Neuron (in vitro differentiated cells): Measurements from ENCODE around the gene GIMAP5.

ENCODE experiments used
- H2AFZ ChIP-seq: one replicate; pipeline ENCODE4 v1.6.1; 2013; ENCODE audit warnings: low read depth, mild to moderate bottlenecking, inconsistent platforms, low read length, moderate library complexity
- H3K27me3 ChIP-seq: one replicate; pipeline ENCODE4 v1.6.1; 2013; ENCODE audit warnings: low read length; ENCODE audit not compliant: insufficient read depth
- H3K36me3 ChIP-seq: one replicate; pipeline ENCODE4 v1.6.1; 2013; ENCODE audit warnings: low read length; ENCODE audit not compliant: insufficient read depth
- H3K4me1 ChIP-seq: one replicate; pipeline ENCODE4 v1.6.1; 2013; ENCODE audit warnings: low read length; ENCODE audit not compliant: insufficient read depth
- H3K4me3 ChIP-seq: 2 replicates; pipeline ENCODE4 v1.5.1; 2013; ENCODE audit warnings: mild to moderate bottlenecking, low read length, moderate library complexity
- H3K9me3 ChIP-seq: one replicate; pipeline ENCODE4 v1.6.1; 2013; ENCODE audit warnings: low read length

GIMAP5 gene

DNA sequence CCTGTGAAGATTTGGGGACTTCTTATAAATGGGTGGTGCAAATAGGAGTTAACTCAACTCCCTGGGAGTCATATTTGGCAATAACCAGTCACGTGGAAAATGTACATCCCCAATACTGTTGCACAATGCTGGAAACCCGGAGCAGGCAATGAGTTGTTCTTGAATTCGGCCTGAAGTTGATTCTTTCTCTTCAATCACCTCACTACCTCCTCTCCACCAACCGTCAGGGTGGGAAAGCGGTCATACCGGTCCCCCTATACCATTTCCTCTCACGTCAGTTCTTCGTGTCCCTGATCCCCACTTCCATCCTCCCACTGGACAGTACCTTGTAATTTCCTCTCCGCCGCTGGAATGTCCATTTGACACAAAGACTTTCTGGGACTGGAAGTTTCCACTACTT, 2.8 kb downstream of the GIMAP5 start:
- no peak overlapping the region for H2AFZ ChIP-seq
- no peaks in the 10 kb centered on the region for H3K9me3 ChIP-seq
- H3K36me3 ChIP-seq, result no peaks in the 10 kb centered on the region
- H3K4me1 ChIP-seq, result peaks cover 6% of the 10 kb centered on the region
- peaks cover 4% of the 10 kb centered on the region for H3K27me3 ChIP-seq
- no peak overlapping the region for H3K4me3 ChIP-seq

DNA sequence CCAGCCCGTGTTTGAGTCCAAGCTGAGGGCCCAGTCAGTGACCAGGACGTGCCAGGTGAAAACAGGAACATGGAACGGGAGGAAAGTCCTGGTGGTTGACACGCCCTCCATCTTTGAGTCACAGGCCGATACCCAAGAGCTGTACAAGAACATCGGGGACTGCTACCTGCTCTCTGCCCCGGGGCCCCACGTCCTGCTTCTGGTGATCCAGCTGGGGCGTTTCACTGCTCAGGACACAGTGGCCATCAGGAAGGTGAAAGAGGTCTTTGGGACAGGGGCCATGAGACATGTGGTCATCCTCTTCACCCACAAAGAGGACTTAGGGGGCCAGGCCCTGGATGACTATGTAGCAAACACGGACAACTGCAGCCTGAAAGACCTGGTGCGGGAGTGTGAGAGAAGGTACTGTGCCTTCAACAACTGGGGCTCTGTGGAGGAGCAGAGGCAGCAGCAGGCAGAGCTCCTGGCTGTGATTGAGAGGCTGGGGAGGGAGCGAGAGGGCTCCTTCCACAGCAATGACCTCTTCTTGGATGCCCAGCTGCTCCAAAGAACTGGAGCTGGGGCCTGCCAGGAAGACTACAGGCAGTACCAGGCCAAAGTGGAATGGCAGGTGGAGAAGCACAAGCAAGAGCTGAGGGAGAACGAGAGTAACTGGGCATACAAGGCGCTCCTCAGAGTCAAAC, 5.2 kb downstream of the GIMAP5 start:
- peaks cover 4% of the 10 kb centered on the region for H3K27me3 ChIP-seq
- H2AFZ ChIP-seq, result no peak overlapping the region
- H3K9me3 ChIP-seq, result no peaks in the 10 kb centered on the region

GRCh38 chr7:150744041-150744656, 6.9 kb downstream of the GIMAP5 start:
- no peaks in the 10 kb centered on the region for H3K9me3 ChIP-seq
- no peaks in the 10 kb centered on the region for H3K27me3 ChIP-seq
- H3K4me1 ChIP-seq, result no peaks in the 10 kb centered on the region
- H3K4me3 ChIP-seq, result no peak overlapping the region
- no peak overlapping the region for H2AFZ ChIP-seq
- H3K36me3 ChIP-seq, result no peaks in the 10 kb centered on the region

More for the DNA sequence above, 5.2 kb downstream of the GIMAP5 start:
- H3K36me3 ChIP-seq, result no peaks in the 10 kb centered on the region
- H3K4me1 ChIP-seq, result no peaks in the 10 kb centered on the region
- no peak overlapping the region for H3K4me3 ChIP-seq

DNA sequence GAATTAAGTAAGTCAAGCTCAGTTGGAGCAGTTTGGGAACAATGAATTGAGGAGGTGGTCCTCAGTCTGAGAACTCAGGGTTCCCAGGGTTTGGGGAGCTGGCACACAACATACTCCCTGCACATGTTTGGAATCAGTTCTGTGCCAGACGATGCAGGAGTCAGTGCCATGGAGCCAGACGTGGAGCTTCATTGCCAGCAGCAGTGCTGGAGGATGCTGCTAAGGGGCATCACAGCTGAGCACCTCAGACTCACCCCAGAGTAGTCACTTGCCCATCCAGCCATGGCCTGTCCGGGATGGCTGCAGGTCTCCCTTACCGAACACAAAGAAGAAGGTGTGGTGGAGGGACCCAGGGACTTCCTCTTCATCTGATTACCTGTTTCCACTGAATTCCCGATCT, 7.9 kb downstream of the GIMAP5 start:
- Histone ChIP-seq H3K4me1 (no peaks in the 10 kb centered on the region), H3K9me3 (no peaks in the 10 kb centered on the region), H3K4me3 (no peak overlapping the region), H3K36me3 (no peaks in the 10 kb centered on the region), H3K27me3 (no peaks in the 10 kb centered on the region), H2AFZ (no peak overlapping the region)

DNA sequence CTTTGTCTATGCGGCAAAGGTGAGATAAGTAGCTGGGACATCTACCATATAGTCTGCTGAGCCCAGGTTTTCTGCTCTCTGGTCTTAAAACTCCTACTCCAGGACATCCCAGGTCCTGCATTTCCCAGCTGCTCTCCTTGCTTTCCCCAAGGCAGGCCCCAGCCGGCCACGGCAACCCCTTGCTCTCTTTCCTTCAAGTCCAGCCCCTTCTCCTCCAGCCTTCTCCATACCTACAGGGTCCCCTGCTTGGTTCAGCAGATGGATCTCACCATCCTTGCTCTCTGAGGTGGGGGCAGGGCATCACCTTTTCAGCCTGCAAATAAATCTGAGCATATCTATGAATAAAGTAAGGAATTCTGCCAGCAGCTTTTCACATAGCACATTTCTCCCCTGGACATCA, 8.7 kb downstream of the GIMAP5 start:
- H2AFZ ChIP-seq, result no peak overlapping the region
- no peaks in the 10 kb centered on the region for H3K4me1 ChIP-seq
- no peaks in the 10 kb centered on the region for H3K36me3 ChIP-seq
- no peaks in the 10 kb centered on the region for H3K9me3 ChIP-seq
- no peak overlapping the region for H3K4me3 ChIP-seq
- no peaks in the 10 kb centered on the region for H3K27me3 ChIP-seq

DNA sequence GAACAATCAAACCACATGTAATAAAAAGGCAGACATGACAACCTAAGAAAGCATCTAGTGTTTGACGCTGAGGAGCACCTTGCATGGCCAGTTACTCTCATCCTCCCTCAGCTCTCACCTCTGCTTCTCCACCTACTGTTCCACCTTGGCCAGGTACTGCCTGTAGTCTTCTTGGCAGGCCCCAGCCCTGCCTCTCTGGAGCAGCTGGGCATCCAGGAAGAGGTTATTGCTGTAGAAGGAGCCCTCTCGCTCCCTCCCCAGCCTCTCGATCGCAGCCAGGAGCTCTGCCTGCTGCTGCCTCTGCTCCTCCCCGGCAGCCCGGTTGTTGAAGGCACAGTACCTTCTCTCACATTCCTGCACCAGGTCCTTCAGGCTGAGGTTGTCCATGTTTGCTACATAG, 9.7 kb downstream of the GIMAP5 start:
- H3K9me3 ChIP-seq, result no peaks in the 10 kb centered on the region
- no peak overlapping the region for H3K4me3 ChIP-seq
- H2AFZ ChIP-seq, result no peak overlapping the region
- H3K27me3 ChIP-seq, result no peaks in the 10 kb centered on the region
- H3K36me3 ChIP-seq, result no peaks in the 10 kb centered on the region
- no peaks in the 10 kb centered on the region for H3K4me1 ChIP-seq

DNA sequence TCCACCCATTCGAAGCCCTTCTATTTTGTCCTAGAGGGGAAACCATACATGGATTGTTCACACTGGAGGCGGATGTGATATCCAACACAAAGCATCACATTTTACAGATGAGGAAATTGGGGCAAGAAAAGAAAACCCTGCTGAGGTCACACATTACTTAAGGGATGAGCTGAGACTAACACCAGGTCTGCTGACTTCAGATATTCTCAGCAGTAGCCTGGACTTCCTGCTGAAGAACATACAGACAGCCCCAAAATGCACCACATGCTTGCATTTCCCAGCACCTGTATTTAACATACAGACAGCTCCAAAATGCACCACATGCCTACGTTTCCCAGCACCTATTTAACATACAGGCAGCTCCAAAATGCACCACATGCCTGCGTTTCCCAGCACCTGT, 11.2 kb downstream of the GIMAP5 start:
- no peak overlapping the region for H2AFZ ChIP-seq
- H3K4me1 ChIP-seq, result no peaks in the 10 kb centered on the region
- H3K27me3 ChIP-seq, result no peaks in the 10 kb centered on the region
- no peak overlapping the region for H3K4me3 ChIP-seq
- no peaks in the 10 kb centered on the region for H3K9me3 ChIP-seq
- no peaks in the 10 kb centered on the region for H3K36me3 ChIP-seq

DNA sequence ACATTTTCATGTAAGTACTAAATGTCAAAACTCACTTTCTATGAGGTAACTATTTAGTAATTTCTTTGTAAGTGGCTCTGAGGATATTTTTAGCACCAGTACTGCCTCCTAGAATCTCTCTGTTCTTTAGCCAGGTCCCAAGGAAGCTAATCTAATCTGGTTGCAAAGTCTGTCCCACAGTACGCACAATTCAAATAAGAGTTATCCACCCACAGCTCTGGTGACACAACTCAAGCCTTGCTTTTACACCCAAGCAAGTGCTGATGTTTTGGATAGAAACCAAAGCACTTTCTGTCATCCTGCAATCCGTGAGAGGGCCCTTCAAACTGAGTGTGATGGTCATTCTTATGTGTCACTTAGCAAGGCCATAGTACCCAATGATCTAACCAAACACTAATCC, 14.5 kb downstream of the GIMAP5 start:
- no peak overlapping the region for H3K4me3 ChIP-seq
- H3K9me3 ChIP-seq, result no peaks in the 10 kb centered on the region
- no peak overlapping the region for H2AFZ ChIP-seq
- no peaks in the 10 kb centered on the region for H3K27me3 ChIP-seq
- no peaks in the 10 kb centered on the region for H3K36me3 ChIP-seq
- no peaks in the 10 kb centered on the region for H3K4me1 ChIP-seq

DNA sequence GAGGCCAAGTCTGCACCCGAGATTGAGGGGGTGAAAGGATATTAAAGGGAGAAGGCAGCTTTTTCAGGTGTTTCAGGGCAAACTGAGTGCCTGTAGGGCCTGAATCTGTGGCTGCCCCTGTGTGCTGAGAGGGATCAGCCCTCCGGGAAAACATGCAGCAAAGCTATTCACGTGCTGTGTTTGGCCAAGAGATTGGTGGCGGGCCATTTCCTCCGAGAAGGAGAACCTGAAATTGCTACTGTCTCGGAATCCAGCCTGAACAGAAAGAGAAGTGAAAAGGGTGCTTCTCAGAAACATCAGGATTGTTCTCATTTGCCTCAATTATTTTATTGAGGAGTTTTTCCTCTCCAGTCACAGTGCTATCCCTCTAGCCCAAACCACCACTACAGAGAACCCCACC, 16.0 kb downstream of the GIMAP5 start:
- H3K36me3 ChIP-seq, result no peaks in the 10 kb centered on the region
- H2AFZ ChIP-seq, result no peak overlapping the region
- H3K4me3 ChIP-seq, result no peak overlapping the region
- H3K27me3 ChIP-seq, result no peaks in the 10 kb centered on the region
- H3K4me1 ChIP-seq, result no peaks in the 10 kb centered on the region
- H3K9me3 ChIP-seq, result no peaks in the 10 kb centered on the region

DNA sequence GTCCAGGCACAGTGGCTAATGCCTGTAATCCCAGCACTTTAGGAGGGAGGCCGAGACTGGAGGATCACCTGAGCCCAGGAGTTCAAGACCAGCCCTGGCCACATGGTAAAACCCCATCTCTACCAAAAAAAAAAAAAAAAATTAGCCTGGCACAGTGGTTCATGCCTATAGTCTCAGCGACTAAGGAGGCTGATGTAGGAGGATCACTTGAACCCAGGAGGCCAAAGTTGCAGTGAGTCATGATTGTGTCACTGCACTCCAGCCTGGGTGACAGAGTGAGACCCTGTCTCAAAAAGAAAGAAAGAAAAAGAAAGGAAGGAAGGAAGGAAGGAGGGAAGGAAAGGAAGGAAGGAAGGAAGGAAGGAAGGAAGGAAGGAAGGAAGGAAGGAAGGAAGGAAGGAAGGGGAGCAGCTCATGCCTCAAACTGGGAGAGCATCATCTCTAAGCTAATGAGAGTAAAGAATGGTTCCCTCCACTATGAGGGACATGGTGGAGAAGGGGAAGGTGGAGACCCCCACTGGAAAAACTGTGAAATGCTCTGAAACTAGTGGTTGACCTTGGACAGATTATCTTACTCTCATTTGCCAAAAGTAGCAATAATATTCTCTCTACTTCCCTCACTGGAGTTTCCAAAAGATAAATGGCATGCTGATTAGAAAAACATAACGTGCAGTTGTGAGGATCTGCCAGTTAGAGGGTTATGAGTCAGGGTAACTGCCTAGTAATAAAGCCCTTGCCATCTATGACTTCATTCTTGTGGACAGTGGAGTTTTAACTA, 16.8 kb downstream of the GIMAP5 start:
- H3K4me3 ChIP-seq, result no peak overlapping the region
- H3K36me3 ChIP-seq, result no peaks in the 10 kb centered on the region
- no peaks in the 10 kb centered on the region for H3K27me3 ChIP-seq
- no peak overlapping the region for H2AFZ ChIP-seq
- no peaks in the 10 kb centered on the region for H3K9me3 ChIP-seq
- no peaks in the 10 kb centered on the region for H3K4me1 ChIP-seq

- Histone ChIP-seq H3K27me3 (no peaks in the 10 kb centered on the region), H2AFZ (no peak overlapping the region), H3K36me3 (no peaks in the 10 kb centered on the region), H3K9me3 (no peaks in the 10 kb centered on the region), H3K4me1 (no peaks in the 10 kb centered on the region), H3K4me3 (no peak overlapping the region)
Observed at GRCh38 chr7:150754951-150755350, 17.7 kb downstream of the GIMAP5 start.

DNA sequence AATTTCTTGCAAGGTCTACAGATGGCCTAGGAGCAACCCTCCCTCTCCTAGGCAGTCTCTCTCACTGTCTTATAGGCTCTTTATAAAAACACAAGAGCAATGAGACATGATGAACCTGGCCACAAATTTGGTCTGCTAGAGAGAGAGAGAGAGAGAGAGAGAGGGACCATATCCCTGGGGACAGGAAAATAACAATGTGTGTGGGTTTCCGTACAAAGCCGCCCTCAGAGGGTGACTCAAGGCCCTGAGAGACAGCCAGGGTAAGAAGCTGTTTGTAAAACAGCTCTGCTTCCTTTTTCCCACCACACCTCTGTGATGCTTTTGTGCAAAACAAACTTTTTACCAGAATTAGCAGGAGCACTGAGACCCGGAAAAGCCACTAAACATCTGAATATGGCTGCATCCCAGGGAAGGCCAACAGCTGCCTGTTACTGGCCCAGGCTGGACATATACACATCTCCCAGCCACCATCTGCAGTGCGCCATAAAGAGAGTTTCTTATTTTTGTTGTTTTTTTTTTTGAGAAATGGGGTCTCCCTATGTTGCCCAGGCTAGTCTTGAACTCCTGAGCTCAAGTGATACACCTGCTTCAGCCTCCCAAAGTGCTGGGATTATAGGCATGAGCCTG, 18.4 kb downstream of the GIMAP5 start:
- no peaks in the 10 kb centered on the region for H3K9me3 ChIP-seq
- H3K4me3 ChIP-seq, result no peak overlapping the region
- no peaks in the 10 kb centered on the region for H3K27me3 ChIP-seq
- no peaks in the 10 kb centered on the region for H3K4me1 ChIP-seq
- no peaks in the 10 kb centered on the region for H3K36me3 ChIP-seq
- H2AFZ ChIP-seq, result no peak overlapping the region

GRCh38 chr7:150756166-150756565, 18.9 kb downstream of the GIMAP5 start:
- no peaks in the 10 kb centered on the region for H3K4me1 ChIP-seq
- H3K27me3 ChIP-seq, result no peaks in the 10 kb centered on the region
- no peaks in the 10 kb centered on the region for H3K36me3 ChIP-seq
- no peak overlapping the region for H3K4me3 ChIP-seq
- H2AFZ ChIP-seq, result no peak overlapping the region
- no peaks in the 10 kb centered on the region for H3K9me3 ChIP-seq
